ENCODE results near the gene PLCL1.

PLCL1 gene

DNA sequence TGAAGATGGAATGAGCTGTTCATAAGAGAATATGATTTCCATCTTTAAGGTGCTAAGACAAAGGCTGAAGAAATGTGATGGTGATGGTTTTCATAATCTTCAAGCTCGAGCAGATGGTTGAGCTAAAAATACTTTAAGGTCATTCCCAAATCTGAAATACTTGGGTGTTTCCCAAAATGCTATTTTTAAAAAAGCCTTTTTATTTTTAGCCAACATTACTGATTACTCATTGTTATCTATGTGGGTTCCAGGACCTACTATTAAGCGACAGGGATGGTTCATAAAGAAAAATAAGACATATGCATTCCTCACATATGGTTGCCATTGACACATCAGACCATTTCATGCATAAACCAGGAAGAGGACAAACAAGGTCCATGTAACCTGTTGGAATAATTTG lies 298.5 kb downstream of the PLCL1 start:
- TF ChIP-seq GABPA (IDR thresholded peaks at IDR 0.05; ENCODE audit: low read depth) (no peak), POLR2AphosphoS5 (IDR thresholded peaks at IDR 0.05; ENCODE audit: low read depth) (no peak), SPI1 (IDR thresholded peaks at IDR 0.05; ENCODE audit: borderline replicate concordance, low read depth) (no peak)
- TF ChIP-seq, protein P1, sequence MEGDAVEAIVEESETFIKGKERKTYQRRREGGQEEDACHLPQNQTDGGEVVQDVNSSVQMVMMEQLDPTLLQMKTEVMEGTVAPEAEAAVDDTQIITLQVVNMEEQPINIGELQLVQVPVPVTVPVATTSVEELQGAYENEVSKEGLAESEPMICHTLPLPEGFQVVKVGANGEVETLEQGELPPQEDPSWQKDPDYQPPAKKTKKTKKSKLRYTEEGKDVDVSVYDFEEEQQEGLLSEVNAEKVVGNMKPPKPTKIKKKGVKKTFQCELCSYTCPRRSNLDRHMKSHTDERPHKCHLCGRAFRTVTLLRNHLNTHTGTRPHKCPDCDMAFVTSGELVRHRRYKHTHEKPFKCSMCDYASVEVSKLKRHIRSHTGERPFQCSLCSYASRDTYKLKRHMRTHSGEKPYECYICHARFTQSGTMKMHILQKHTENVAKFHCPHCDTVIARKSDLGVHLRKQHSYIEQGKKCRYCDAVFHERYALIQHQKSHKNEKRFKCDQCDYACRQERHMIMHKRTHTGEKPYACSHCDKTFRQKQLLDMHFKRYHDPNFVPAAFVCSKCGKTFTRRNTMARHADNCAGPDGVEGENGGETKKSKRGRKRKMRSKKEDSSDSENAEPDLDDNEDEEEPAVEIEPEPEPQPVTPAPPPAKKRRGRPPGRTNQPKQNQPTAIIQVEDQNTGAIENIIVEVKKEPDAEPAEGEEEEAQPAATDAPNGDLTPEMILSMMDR (IDR thresholded peaks at IDR 0.05; ENCODE audit: insufficient read depth, low read length) = no peak
- TF ChIP-seq, protein P2, sequence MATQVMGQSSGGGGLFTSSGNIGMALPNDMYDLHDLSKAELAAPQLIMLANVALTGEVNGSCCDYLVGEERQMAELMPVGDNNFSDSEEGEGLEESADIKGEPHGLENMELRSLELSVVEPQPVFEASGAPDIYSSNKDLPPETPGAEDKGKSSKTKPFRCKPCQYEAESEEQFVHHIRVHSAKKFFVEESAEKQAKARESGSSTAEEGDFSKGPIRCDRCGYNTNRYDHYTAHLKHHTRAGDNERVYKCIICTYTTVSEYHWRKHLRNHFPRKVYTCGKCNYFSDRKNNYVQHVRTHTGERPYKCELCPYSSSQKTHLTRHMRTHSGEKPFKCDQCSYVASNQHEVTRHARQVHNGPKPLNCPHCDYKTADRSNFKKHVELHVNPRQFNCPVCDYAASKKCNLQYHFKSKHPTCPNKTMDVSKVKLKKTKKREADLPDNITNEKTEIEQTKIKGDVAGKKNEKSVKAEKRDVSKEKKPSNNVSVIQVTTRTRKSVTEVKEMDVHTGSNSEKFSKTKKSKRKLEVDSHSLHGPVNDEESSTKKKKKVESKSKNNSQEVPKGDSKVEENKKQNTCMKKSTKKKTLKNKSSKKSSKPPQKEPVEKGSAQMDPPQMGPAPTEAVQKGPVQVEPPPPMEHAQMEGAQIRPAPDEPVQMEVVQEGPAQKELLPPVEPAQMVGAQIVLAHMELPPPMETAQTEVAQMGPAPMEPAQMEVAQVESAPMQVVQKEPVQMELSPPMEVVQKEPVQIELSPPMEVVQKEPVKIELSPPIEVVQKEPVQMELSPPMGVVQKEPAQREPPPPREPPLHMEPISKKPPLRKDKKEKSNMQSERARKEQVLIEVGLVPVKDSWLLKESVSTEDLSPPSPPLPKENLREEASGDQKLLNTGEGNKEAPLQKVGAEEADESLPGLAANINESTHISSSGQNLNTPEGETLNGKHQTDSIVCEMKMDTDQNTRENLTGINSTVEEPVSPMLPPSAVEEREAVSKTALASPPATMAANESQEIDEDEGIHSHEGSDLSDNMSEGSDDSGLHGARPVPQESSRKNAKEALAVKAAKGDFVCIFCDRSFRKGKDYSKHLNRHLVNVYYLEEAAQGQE (IDR thresholded peaks at IDR 0.05; ENCODE audit: insufficient replicate concordance, low read depth) = no peak
- no peaks in the 10 kb centered on the region for H3K27me3 ChIP-seq (ENCODE audit: insufficient read depth, poor library complexity, severe bottlenecking)
- no peak overlapping the region for H3K4me3 ChIP-seq (replicated peaks; ENCODE audit: insufficient read depth, low read length)
- no peak overlapping the region for H3K27ac ChIP-seq (replicated peaks)
- DNase-seq (ENCODE audit: low read depth in 1 of 2, low spot score in 1 of 2) = no peak

DNA sequence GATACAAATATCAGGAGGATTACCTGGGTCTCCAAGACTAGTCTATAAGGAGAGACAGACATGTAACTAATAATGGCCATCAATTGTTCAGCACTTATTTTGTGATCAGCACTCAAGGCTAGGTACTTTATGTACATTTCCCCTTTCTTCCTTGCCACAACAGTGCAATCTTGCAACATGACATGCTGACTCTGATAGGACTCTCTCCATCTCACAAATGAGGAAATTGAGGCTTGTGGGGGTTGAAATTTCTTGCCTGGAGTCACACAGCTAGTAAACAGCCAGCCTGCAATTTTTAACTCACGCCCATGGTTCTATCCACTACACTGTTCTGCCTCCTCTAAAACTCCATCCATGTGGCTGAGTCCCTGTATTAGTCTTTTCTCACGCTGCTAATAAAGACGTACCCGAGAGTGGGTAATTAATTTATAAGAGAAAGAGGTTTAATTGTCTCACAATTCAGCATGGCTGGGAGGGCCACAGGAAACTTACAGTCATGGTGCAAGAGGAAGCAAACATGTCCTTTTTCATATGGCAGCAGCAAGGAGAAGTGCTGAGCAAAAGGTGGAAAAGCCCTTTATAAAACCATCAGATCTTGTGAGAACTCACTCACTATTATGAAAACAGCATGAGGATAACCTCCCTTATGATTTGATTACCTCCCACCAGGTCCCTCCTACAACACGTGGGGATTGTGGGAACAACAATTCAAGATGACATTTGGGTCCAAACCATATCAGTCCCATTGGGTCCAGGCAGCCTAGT lies 302.4 kb downstream of the PLCL1 start:
- TF ChIP-seq POLR2AphosphoS5 (IDR thresholded peaks at IDR 0.05; ENCODE audit: low read depth) (peak; percentile 38; the same call in 1 of the 2 replicates), GABPA (IDR thresholded peaks at IDR 0.05; ENCODE audit: low read depth) (no peak), SPI1 (IDR thresholded peaks at IDR 0.05; ENCODE audit: borderline replicate concordance, low read depth) (peak; percentile 93)
- TF ChIP-seq, protein P2 (IDR thresholded peaks at IDR 0.05; ENCODE audit: insufficient replicate concordance, low read depth) = peak; percentile 84
- TF ChIP-seq, protein P1 (IDR thresholded peaks at IDR 0.05; ENCODE audit: insufficient read depth, low read length) = no peak
- H3K4me3 ChIP-seq (replicated peaks; ENCODE audit: insufficient read depth, low read length) = no peak overlapping the region
- H3K27ac ChIP-seq (replicated peaks) = peak overlapping the region; percentile 86
- DNase-seq (ENCODE audit: low read depth in 1 of 2, low spot score in 1 of 2) = peak; percentile 23 to 97
- no peaks in the 10 kb centered on the region for H3K27me3 ChIP-seq (ENCODE audit: insufficient read depth, poor library complexity, severe bottlenecking)

DNA sequence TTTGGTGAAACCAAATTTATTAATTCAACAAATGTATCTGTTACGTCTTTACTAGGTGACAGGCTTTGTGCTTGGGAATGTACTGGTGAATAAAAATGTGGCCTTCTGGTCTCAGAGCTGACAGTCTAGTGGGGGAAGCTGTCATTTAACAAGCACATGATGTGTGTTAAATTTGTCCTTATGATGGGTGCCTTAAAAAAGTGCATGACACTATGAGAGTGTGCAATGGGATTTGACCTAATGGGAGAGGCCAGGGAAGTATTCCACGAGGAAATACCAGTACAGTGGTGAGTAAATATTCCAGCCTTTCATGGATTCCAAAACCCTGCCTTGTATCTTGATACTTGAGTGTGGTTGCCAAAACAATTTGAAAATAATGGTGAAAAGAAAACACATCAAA lies 308.9 kb downstream of the PLCL1 start:
- no peak overlapping the region for H3K4me3 ChIP-seq (replicated peaks; ENCODE audit: insufficient read depth, low read length)
- TF ChIP-seq SPI1 (IDR thresholded peaks at IDR 0.05; ENCODE audit: borderline replicate concordance, low read depth) (no peak), GABPA (IDR thresholded peaks at IDR 0.05; ENCODE audit: low read depth) (no peak), POLR2AphosphoS5 (IDR thresholded peaks at IDR 0.05; ENCODE audit: low read depth) (no peak)
- TF ChIP-seq, protein P2 (IDR thresholded peaks at IDR 0.05; ENCODE audit: insufficient replicate concordance, low read depth) = no peak
- TF ChIP-seq, protein P1 (IDR thresholded peaks at IDR 0.05; ENCODE audit: insufficient read depth, low read length) = no peak
- H3K27ac ChIP-seq (replicated peaks) = no peak overlapping the region
- DNase-seq (ENCODE audit: low read depth in 1 of 2, low spot score in 1 of 2) = no peak
- no peaks in the 10 kb centered on the region for H3K27me3 ChIP-seq (ENCODE audit: insufficient read depth, poor library complexity, severe bottlenecking)

Measured in HL-60 (cell line).